ENCODE measurements around the gene TBXA2R.

TBXA2R gene

DNA sequence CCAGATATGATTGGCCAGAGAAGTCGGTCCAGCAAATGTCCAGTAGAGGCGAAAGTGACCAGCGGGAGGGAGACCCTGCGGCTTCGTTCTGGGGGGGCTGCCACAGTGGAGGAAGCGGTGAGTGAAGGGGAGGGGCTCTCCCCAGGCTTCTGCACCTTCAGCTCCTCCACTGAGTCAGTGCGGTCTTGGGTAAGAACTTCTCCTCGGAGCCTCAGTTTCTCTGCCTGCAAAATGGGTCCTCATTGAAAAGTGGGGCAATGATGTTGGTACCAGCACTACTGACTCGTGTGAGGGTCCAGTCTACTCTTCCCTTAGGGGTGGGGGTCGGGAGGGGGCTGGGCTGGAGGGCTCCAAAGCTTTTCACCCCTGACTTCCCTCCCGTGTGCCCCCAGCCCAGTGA, 17.2 kb downstream of the TBXA2R start:
- TF ChIP-seq CTCF (conservative IDR thresholded peaks at IDR 0.05; ENCODE audit: low read length): no peak
- TF ChIP-seq EZH2phosphoT487 (IDR thresholded peaks at IDR 0.05; ENCODE audit: borderline replicate concordance): no peak
- Histone ChIP-seq H4K20me1 (ENCODE audit: insufficient read depth, low read length, poor library complexity, severe bottlenecking) (no peaks in the 10 kb centered on the region), H3K4me2 (ENCODE audit: low read depth, low read length, poor library complexity, severe bottlenecking) (no peak overlapping the region), H3K9me3 (ENCODE audit: insufficient read depth, low read depth, low read length) (peaks cover 6% of the 10 kb centered on the region; the same call in 1 of the 2 replicates), H3F3A (ENCODE audit: low read depth) (no peaks in the 10 kb centered on the region), H3K9ac (ENCODE audit: low read depth, low read length, poor library complexity, severe bottlenecking) (no peak overlapping the region), H3K4me3 (ENCODE audit: low read length, poor library complexity, severe bottlenecking) (no peak overlapping the region), H3K27me3 (ENCODE audit: insufficient read depth, low read length, poor library complexity, severe bottlenecking) (no peaks in the 10 kb centered on the region), H2AFZ (ENCODE audit: low read length) (no peak overlapping the region), H3K4me1 (ENCODE audit: insufficient read depth, low read length, poor library complexity, severe bottlenecking) (no peaks in the 10 kb centered on the region), H3K79me2 (ENCODE audit: insufficient read depth, low read length) (no peaks in the 10 kb centered on the region), H3K9me2 (replicated peaks; ENCODE audit: low read depth, low read length) (no peaks in the 10 kb centered on the region), H3K36me3 (ENCODE audit: insufficient read depth, low read length) (no peaks in the 10 kb centered on the region)

DNA sequence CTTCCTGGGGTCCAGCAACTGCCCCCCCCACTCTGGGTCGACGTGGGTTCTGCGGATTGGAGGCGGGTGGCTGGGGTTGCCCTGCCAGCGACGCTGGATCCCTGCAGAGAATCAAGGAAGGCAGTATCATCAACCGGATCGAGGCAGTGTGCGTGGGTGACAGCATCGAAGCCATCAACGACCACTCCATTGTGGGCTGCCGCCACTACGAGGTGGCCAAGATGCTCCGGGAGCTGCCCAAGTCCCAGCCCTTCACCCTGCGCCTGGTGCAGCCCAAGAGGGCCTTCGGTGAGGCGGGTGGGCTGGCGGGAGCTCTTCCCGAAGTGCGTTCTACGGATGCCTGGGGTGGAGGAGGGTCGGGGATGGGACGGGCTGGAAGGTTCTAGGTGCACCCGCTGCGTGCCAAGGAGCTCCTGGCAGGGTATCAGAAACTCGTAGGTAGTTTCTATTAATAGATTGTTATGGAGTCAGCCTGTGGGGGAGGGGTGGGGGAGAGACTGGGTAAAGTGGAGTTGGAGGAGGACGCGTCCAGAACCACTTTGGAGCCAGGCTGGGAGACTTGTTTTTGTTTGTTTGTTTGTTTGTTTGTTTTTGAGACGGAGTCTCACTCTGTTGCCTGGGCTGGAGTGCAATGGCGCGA, 19.8 kb downstream of the TBXA2R start:
- TF ChIP-seq EZH2phosphoT487 (IDR thresholded peaks at IDR 0.05; ENCODE audit: borderline replicate concordance) (no peak), CTCF (conservative IDR thresholded peaks at IDR 0.05; ENCODE audit: low read length) (no peak)
- no peak overlapping the region for H3K4me2 ChIP-seq (ENCODE audit: low read depth, low read length, poor library complexity, severe bottlenecking)
- H3K9me3 ChIP-seq (ENCODE audit: insufficient read depth, low read depth, low read length): peaks cover 6% of the 10 kb centered on the region; the same call in 1 of the 2 replicates
- H3K4me1 ChIP-seq (ENCODE audit: insufficient read depth, low read length, poor library complexity, severe bottlenecking): no peaks in the 10 kb centered on the region
- H4K20me1 ChIP-seq (ENCODE audit: insufficient read depth, low read length, poor library complexity, severe bottlenecking): no peaks in the 10 kb centered on the region
- H3K9ac ChIP-seq (ENCODE audit: low read depth, low read length, poor library complexity, severe bottlenecking): no peak overlapping the region
- no peak overlapping the region for H3K4me3 ChIP-seq (ENCODE audit: low read length, poor library complexity, severe bottlenecking)
- H2AFZ ChIP-seq (ENCODE audit: low read length): no peak overlapping the region
- no peaks in the 10 kb centered on the region for H3K27me3 ChIP-seq (ENCODE audit: insufficient read depth, low read length, poor library complexity, severe bottlenecking)
- H3K9me2 ChIP-seq (replicated peaks; ENCODE audit: low read depth, low read length): no peaks in the 10 kb centered on the region
- no peaks in the 10 kb centered on the region for H3F3A ChIP-seq (ENCODE audit: low read depth)
- H3K79me2 ChIP-seq (ENCODE audit: insufficient read depth, low read length): no peaks in the 10 kb centered on the region
- no peaks in the 10 kb centered on the region for H3K36me3 ChIP-seq (ENCODE audit: insufficient read depth, low read length)

DNA sequence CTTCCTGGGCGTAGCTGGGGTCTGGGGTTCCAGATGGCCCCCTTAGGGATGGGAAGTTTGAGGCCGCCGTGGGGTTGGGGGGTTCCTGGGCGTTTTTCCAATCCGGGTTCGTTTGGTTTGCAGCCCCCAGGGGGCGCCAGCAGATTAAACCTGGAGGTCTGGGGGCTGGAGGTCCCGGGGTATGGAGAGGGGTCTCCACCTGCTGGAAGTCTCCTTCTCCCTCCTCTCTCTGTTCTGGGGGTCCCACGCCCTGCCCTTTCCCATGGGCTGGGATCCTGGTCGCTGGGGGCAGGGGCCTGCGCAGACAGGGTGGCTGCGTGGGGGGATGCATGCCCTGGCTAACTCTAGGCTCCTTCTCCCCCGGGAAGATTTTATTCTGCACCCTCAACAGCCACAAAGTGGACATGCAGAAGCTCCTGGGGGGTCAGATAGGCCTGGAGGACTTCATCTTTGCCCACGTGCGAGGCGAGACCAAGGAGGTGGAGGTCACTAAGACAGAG, 20.5 kb downstream of the TBXA2R start:
- Histone ChIP-seq H3K27me3 (ENCODE audit: insufficient read depth, low read length, poor library complexity, severe bottlenecking) (no peaks in the 10 kb centered on the region), H3K36me3 (ENCODE audit: insufficient read depth, low read length) (no peaks in the 10 kb centered on the region), H2AFZ (ENCODE audit: low read length) (no peak overlapping the region), H3K4me3 (ENCODE audit: low read length, poor library complexity, severe bottlenecking) (no peak overlapping the region), H3K4me1 (ENCODE audit: insufficient read depth, low read length, poor library complexity, severe bottlenecking) (no peaks in the 10 kb centered on the region), H3K9me2 (replicated peaks; ENCODE audit: low read depth, low read length) (no peaks in the 10 kb centered on the region), H3F3A (ENCODE audit: low read depth) (no peaks in the 10 kb centered on the region), H3K79me2 (ENCODE audit: insufficient read depth, low read length) (no peaks in the 10 kb centered on the region), H4K20me1 (ENCODE audit: insufficient read depth, low read length, poor library complexity, severe bottlenecking) (no peaks in the 10 kb centered on the region), H3K9ac (ENCODE audit: low read depth, low read length, poor library complexity, severe bottlenecking) (no peak overlapping the region), H3K9me3 (ENCODE audit: insufficient read depth, low read depth, low read length) (peaks cover 3% of the 10 kb centered on the region; the same call in 1 of the 2 replicates), H3K4me2 (ENCODE audit: low read depth, low read length, poor library complexity, severe bottlenecking) (no peak overlapping the region)
- TF ChIP-seq CTCF (conservative IDR thresholded peaks at IDR 0.05; ENCODE audit: low read length): peak; percentile 73
- no peak for TF ChIP-seq EZH2phosphoT487 (IDR thresholded peaks at IDR 0.05; ENCODE audit: borderline replicate concordance)

Data from Loucy (cell line).